Effector CD4-positive, alpha-beta T cell (primary cell): ENCODE data around the gene HES5.
"Not testable (repeated sequence)": the region's sequence is repeated elsewhere in the genome, so short reads cannot be mapped to it uniquely, and the experiment has no call there.

Source experiments
- DNase-seq: peaks from one replicate; pipeline ENCODE4 v3.0.0-alpha.2; 2020

Gene HES5

DNA sequence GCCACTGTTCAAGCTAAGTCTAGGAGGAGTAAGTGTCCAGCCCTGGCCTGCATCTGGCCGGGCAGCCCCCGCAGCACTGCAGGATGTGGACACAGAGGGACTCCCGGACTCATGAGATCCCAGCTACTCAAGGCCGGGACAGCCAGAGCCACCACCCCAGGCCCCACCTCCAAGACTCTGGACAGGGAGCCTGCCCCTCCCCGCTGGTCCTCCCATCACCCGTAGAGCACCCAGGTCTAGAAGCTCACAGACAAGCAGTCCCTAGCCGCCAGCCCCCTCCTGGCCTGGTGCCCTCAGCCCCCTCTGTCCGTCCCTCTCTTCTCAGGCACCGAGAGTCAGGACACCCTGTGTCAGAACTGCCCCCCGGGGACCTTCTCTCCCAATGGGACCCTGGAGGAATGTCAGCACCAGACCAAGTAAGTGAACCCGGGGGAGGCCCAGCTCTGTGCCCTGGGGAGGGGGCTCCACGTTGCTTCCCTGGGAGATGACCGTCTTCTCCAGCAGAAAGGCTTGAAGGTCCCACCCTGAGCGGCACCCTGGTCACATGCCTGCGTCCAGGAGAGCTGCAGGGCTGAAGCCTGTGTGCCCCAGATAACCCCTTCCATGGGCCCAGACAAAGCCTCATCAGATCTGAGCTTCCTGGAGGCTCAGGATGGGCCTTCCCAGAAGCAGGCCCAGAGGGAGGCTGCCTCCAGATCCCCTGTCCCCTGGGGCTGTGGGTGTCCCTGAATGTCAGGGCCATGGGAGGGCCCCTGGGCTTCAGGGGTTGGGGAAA is 30.4 kb upstream of the HES5 start:
- no peak for DNase-seq

DNA sequence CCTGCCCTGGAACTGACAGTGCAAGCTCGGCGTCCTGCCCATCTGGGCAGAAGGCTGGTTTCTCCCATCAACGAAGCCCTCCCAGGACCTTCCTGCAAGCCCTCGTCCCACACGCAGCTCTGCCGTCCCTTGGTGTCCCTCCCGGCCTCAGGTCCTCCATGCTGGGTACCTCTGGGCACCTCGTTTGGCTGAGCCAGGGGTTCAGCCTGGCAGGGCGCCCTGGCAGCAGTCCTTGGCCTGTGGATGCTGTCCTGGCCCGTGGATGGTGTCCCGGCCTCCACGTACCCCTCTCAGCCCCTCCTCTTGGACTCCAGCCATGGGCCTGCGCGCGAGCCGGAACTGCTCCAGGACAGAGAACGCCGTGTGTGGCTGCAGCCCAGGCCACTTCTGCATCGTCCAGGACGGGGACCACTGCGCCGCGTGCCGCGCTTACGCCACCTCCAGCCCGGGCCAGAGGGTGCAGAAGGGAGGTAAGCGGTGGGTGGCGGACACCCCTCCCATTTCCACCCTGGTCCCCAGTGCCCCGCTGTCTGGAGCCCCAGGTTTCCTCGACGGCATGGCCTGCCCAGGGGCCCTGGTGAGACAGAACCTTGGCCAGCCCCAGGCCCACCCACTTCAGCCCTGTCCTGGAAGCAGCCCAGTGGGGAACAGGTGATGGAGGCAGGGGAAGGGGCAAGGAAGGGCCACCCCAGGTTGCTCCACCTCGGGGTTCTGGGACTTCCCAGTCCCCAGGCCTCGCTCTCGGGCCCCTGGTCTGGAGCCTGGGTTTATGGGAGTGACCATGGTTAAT is 29.6 kb upstream of the HES5 start:
- no peak for DNase-seq

DNA sequence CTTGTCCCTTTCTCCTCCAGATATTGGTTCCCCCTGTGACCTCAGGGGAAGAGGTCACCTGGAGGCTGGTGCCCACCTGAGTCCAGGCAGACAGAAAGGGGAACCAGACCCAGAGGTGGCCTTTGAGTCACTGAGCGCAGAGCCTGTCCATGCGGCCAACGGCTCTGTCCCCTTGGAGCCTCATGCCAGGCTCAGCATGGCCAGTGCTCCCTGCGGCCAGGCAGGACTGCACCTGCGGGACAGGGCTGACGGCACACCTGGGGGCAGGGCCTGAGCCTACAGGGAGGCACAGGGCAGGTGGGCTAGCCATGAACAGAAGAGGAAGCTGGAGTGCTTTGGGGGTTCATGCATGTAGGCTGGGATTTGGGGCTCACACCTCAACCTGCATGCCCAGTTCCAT is 28.8 kb upstream of the HES5 start:
- DNase-seq = no peak

DNA sequence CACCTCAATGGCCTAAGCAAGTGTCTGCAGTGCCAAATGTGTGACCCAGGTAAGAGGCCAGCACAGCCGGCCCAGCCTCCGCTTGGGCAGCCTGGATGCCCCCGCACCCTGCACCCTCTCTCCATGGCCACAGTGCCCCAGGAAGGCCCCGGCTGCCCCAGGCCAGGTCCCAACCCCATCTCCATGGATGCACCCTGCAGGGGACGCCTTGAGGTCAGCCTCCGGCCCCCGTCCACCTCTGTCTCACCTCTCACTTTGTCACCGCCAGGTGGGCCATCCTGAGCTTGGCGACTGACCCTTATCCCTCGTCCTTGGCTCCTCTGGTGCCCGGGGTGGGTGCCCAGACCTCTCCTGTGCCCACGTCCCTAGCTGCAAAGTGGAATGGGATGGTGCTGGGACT is 28.4 kb upstream of the HES5 start:
- no peak for DNase-seq

DNA sequence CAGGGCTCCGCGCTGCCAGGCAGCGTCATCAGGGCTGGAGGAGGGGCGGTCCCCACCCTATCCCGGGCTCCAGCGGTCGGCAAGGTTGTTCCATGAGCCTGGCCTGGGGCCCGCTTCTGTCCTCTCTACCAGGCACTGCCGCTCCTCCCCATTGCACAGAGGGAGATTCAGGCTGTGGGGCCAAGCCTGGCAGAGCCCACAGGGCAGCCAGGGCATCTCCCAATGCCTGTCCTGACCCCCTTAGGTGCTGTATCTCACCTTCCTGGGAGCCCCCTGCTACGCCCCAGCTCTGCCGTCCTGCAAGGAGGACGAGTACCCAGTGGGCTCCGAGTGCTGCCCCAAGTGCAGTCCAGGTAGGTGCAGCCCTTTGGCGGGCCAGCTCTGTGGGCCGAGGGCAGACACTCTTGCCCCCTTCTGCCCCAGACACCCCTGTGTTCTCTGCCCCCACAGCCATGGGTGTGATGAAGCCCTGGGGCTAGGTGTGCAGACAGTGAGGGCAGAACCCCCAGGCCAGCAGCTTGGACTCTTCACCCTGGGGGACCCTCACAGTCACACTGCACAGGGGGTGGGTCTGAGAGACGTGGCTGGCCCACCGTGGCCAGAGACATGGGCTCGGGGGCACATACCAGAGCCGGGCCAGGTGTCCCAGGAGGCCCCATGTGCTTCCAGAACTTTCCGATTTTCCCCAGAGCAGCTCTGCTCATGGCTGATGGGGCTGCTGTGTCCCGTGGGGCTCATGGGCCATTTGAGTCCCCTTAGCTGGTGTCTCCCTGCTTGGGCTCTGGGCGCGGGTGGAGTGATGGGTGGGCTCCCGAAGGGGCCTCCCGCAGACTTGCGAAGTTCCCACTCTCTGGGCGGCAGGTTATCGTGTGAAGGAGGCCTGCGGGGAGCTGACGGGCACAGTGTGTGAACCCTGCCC is 27.7 kb upstream of the HES5 start:
- DNase-seq = no peak

DNA sequence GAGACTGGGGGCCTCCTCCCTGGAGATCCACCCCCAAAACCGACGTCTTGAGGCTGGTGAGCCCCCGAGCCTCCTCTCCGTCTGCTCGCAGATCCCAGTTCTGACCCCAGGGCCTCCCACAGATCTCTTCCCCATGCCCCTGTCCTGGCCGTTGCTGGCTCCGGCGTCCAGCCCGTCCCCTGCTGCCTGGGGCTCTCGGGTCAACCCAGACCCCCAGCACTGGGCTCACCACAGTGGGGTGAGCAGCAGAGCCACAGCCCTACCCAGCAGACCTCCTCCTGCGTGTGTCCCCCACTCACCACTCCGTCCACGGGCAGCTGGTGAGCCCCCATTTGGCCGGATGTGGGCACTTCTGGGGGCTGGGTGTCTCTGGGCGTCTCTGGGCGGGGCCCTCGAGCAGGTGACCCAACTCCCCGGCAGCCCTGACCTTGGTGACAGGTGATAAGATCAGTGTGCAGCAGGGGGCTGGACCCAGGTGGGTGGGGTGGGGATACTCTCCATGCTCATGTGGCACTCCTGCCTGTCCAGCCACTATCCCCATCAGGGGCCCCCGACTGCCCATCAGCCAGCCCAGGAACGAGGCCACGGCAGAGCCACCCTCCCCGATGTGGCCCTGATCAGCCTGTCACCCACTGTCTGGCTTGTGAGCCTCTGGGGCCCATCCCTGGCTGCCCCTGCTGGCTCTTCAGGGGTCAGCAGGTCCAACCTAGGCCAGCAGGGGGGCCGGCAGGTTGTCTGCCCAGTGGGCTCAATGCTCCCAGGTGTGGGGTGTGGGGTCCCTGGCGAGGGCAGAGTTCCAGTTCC is 26.8 kb upstream of the HES5 start:
- DNase-seq = no peak

DNA sequence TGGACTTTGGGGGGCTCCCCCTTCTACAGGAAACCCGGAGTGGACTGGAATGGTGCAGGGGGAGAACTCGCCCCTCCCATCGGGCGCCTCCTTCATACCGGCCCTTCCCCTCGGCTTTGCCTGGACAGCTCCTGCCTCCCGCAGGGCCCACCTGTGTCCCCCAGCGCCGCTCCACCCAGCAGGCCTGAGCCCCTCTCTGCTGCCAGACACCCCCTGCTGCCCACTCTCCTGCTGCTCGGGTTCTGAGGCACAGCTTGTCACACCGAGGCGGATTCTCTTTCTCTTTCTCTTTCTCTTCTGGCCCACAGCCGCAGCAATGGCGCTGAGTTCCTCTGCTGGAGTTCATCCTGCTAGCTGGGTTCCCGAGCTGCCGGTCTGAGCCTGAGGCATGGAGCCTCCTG is 26.2 kb upstream of the HES5 start, which contains the start of gene TNFRSF14:
Gene TNFRSF14, plus strand, starts transcription at position 95 of the 401 bp plus-strand sequence. Its CDS starts 294 bp downstream, at position 389.
- DNase-seq = peak; percentile 63

DNA sequence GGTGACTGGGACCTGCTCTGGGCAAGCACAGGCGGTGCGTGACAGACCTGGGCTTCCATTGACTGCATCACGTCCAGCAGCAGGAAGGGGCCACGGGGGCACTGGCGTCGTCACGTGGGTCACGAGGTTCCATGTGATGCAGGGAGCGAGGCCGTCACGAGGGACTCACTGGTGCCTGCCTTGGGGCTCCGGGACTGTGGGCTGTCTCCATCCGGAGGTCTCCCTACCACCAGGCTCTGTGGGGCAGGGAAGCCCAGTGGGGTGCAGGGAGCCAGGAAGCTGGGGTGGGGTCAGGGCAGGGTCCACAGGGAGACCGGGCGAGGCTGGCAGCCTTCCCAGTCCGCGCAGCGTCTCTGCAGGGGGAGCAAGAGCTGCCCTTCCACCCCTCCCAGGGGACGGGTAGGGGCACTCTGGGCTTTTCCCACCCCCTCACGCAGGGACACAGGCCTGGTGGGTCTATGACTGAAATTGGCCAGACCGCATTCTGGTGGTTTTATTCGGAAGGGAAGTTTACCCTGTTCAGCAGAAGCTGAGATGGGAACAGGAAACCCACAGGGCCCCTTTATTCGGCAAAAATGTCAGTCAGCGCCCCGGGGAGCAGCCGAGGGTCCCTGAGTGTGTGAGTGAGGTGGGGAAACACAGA is 25.7 kb upstream of the HES5 start:
- peak; percentile 68 for DNase-seq

DNA sequence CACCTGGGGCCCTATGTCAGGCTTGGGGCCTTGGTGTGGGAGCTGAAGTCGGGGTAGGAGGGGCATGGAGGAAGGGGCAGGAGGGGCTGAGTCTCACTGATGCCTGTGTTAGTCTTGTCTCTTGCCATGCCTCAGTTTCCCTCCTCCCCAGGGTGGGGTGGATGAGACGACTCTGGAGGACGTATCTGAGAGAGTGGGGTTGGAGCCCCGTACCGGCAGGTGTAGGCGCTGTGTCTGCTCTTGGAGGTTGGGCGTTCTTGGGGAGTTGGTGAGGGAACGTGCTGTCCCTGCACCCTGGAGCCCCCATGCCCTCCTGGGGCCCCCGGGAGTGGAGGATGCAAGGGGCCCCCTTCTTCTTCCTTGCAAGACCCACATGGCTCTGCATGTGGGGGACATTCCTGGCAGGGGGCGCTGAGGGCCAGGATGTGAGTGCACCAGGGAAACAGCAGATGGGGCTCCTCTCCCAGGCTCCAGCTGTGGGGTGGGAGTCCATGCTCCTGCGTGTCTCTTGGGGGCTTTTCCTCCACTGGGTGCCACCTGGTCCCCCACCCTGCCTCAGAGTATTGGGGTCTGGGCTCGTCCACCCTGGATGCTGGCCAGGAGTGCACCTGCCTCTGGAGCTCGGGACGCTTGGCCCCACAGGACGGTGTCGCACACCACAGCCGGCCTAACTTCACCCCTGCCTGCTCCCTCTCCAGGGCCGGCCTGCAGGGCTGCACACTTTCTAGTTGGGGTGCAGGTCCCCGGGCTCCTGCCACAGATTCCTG is 24.7 kb upstream of the HES5 start:
- DNase-seq = peak; percentile 35

DNA sequence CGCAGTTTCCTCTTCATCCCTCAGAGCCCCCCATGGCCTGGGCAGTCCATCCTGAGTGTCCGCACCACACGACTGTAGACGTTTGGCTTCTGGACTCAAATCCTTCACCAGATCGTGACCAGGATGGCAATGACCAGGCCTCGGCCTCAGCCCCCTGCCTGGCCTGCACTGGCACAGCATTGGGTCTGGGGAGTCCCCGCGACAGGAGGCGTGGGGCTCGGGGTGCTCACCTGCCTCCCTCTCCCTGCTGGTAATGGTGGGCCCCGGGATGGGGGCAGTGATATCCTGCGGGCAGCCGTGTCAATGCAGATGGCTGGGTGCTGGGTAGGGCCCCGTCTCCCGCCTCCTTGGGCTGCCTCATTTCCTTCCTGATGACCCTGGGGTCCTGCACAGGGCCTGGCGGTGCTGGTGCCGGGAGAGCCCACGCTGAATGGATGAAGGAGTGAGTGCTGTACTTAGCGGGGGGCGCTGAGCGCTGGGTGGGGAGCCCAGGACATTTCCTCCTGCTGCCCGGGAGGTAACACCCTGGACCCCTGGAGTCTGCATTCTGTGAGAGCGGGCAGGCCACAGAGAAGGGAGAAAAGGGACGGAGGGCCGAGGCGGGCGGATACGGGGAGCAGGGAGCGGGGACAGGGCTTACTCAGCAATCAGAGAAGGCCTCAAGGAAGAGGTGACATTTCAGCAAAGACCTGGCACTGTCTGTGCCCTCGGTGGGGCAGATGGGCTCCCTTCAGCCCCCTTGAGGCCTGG is 24.0 kb upstream of the HES5 start:
- DNase-seq = no peak

DNA sequence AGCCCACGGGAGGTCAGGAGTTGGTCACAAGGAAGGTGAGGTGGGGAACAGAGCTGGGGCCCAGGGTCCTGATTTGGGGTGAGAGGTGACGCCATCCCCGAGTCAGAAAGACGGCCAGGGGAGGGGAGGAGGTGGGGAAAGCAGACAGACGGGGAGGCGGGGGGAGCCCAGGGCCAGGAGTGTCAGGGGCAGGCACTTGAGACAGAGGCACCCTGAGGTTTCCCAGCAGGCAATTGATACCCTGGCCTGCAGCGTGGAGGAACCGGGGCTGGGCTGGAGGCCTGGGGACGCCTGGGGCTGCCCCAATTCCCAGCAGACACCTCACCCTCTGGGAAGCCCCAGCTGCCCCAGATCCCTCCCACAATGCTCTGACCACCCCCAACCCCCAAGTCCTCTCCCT is 23.0 kb upstream of the HES5 start:
- not testable (repeated sequence) for DNase-seq

DNA sequence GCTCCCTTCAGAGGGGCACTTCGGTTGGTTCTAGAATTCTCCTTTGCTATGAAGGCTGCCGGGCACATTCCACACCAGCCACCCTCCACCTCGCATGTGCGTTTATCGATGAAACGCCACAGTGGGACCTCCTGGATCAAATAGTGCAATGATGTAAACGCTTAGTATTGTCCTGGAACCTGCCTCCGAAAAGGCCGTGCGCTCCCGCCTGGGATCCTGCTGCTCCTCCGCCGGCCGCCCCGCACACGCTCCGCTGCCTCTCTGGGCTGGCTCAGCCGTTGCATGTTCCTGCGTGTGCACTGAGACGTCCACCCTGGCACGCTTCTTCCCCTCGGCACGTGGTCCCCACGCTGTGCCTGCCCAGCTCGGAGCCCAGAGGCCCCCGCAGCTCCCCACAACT is 22.1 kb upstream of the HES5 start:
- no peak for DNase-seq

DNA sequence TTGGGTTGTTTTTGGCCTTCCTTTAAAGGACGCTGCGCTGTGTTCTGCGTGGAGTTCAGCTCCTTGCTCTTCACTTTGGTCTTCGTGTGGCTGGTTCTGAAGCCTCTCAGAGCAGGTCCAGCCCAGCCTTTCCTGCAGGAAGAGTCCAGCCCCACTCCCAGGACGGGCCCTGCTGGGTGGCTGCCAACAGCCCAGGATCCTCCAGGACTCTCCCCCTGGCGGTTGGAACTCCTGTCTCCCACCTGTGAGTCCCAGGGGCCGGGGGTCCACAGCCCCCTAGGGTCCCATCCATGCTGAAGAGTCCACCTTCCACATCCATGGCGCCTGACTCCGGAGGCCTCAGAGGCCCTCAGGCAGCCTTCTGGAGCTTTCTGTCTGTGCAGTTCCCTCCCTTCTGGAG is 21.5 kb upstream of the HES5 start:
- not testable (repeated sequence) for DNase-seq

DNA sequence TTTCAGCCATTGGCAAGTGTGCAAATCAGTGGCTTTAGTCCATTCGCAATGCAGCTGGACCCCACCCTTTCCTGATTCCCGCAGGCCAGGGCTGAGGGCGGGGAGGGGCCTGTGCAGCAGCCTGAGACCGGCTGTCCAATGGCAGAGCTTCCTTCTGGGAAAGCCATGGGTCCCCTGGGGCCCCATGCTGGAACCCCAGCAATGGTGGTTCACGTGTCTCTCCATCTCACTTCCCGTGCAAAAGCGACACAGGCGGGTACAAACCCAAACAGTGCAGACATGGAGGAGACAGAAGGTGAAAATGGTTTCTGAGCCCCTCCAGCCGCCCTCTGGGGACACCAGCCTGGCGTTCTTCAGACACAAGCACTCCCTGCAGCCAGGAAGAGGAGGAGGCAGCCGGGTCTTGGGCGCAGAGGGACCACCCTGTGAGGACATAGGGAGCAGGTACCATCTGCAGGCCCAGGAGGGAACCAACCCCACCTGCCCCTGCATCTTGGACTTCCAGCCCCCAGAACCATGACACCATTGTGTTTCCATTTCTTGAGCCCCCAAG is 20.3 kb upstream of the HES5 start:
- DNase-seq = not testable (repeated sequence)

DNA sequence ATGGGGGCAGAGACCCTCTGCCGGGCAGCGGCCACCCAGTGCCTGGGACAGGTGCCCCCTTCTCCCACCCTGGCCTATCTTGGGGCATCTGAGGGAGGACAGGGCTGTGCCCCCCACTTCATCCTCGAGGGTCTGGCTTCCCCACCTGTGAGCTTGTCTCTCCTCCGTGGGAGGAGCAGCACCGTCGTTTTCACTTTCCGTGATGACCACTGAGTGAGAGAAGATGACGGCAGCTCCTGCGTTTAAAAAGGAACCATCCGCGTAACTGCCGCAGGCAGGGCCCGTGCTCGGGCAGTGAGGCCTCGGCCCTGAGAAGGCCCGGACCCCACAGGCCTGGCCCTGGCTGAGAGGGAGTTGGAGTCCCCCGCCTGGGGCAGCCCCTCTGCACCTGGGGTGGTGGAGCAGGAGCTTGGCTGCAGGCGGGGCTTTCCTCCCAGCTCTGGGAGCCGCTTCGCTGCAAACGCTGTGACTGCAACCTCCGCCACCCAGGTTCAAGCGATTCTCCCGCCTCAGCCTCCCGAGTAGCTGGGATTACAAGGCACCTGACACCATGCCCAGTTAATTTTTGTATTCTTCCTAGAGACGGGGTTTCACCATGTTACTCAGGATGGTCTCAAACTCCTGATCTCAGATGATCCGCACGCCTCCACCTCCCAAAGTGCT is 19.4 kb upstream of the HES5 start:
- not testable (repeated sequence) for DNase-seq

DNA sequence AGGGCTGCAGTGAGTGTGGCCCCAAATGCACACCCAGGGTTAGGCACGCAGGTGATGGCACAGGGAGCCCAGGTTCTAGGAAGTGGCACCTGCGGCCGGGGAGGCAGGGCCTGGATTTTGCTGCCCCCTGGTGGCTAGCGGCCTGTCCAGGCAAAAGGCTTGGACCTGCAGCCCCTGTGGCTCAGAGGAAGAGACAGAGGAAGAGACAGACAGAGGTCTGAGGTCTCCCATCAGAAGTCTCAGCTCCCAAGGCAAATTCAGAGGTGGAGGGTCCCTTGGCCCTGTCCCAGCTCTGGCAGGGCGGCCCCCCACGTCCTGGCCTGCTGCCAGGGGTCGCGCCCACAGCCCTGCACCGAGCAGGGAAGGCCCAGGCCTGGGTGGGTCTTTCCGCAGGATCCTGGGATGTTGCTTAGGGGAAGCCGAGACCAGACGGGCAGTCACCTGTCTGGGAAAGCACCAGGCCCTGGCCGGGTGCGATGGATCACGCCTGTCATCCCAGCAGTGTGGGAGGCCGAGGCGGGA is 18.1 kb upstream of the HES5 start:
- DNase-seq = peak; percentile 73

DNA sequence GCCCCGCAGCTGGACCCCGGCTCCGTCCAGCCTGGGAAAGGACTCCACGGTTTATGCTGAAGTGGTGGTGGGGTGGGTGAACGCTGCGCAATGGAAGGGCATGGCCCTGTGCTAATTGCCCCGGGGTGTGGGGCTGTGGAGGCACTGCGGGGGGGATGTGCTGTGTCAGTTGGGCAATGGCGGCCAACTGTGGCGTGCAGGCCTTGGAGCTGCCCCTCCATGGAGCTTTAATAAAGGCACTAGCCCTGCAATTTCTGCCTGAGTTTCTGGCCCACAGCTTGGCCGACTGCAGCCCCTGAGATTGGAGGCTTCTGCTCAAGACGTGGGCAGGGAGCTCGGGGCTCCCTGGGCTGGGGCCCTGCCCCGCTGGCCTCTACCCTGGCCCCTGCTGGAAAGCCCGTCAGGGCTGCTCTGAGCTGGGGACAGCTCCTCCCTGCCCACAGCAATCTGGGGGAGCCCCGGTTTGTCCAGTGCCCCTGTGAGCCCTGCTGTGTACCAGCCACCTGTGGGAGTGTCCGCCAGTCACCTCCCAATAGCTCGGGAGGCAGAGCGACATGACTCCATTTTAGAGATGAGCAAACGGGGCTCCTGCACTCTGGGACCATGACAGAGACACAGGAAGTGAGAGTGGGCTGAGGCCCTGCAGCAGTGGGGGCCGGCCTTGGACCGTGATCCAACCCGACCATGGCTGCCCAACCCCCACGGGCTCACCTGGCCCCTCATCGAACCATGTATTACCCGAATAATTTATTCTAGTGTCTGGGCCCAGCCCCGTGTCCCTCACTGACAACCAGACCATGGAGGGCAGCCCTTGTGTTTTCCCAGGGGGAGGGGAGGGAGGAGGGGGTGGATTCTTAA is 17.4 kb upstream of the HES5 start:
- peak; percentile 35 for DNase-seq
